LoVo (cell line): ENCODE results near the gene RPL31.
A peak's percentile ranks its signal among the peaks of the same experiment; 100 is the strongest.

Source experiments
- DNase-seq: peaks from one replicate; pipeline ENCODE4 v3.0.0-alpha.2; 2016; ENCODE audit warnings: low spot score

RPL31 gene

GRCh38 chr2:101001691-101002561, at the start of gene RPL31:
Gene RPL31 (plus strand): TSS chr2:101002289. CDS start chr2:101002702, 413 bp downstream.
- peak; percentile 97 for DNase-seq

GRCh38 chr2:100952512-100952911, 49.6 kb upstream of the RPL31 start:
- no peak for DNase-seq

- no peak for DNase-seq
Measured at GRCh38 chr2:100953406-100954043, 48.6 kb upstream of the RPL31 start.

GRCh38 chr2:100954044-100954420, 48.1 kb upstream of the RPL31 start:
- no peak for DNase-seq

- DNase-seq = no peak
Measured at GRCh38 chr2:100955226-100955625, 46.9 kb upstream of the RPL31 start.

GRCh38 chr2:100956081-100956480, 46.0 kb upstream of the RPL31 start:
- no peak for DNase-seq

- peak; percentile 4 for DNase-seq
Measured at GRCh38 chr2:100957996-100958653, 44.0 kb upstream of the RPL31 start.

GRCh38 chr2:100959225-100959880, 42.7 kb upstream of the RPL31 start:
- DNase-seq = no peak

GRCh38 chr2:100960688-100961087, 41.4 kb upstream of the RPL31 start:
- no peak for DNase-seq

GRCh38 chr2:100962366-100963025, 39.6 kb upstream of the RPL31 start:
- no peak for DNase-seq

- no peak for DNase-seq
Measured at GRCh38 chr2:100963026-100963375, 39.1 kb upstream of the RPL31 start.

- no peak for DNase-seq
Measured at GRCh38 chr2:100964222-100964621, 37.9 kb upstream of the RPL31 start.

GRCh38 chr2:100964681-100965169, 37.4 kb upstream of the RPL31 start:
- no peak for DNase-seq

- no peak for DNase-seq
Measured at GRCh38 chr2:100965596-100965995, 36.5 kb upstream of the RPL31 start.

GRCh38 chr2:100967716-100968115, 34.4 kb upstream of the RPL31 start:
- DNase-seq = no peak

- DNase-seq = no peak
Measured at GRCh38 chr2:100968146-100969145, 33.6 kb upstream of the RPL31 start.

- DNase-seq = no peak
Measured at GRCh38 chr2:100969998-100970397, 32.1 kb upstream of the RPL31 start.

- DNase-seq = no peak
Measured at GRCh38 chr2:100971221-100971620, 30.9 kb upstream of the RPL31 start.

- no peak for DNase-seq
Measured at GRCh38 chr2:100972452-100972851, 29.6 kb upstream of the RPL31 start.

GRCh38 chr2:100974712-100975520, 27.2 kb upstream of the RPL31 start:
- DNase-seq = no peak
